GM18508 (cell line): ENCODE measurements around the gene TMEM163.

Experiments used
- ATAC-seq: cut with Tn5 transposase; IDR thresholded peaks from one replicate; pipeline ENCODE4 v1.9.1; 2021; ENCODE audit warnings: moderate number of reproducible peaks; ENCODE audit not compliant: insufficient read depth, unreplicated experiment

Gene TMEM163

GRCh38 chr2:134449157-134449556 lies 269.6 kb downstream of the TMEM163 start:
- no peak for ATAC-seq

DNA sequence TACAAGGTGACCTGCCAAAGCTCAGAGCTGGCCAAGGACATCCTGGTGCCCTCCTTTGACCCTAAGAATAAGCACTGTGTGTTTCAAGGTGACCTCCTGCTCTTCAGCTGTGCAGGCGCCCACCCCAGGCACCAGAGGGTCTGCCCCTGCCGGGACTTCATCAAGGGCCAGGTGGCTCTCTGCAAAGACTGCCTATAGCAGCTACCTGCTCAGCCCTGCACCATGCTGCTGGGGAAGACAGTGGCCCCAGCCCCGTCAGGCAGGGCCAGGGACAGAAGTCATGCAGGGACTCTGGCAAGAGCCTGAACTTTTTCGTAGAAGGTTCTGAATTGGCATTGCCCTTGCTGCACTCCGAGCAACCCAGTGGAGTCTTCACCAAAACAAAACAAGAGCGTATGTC lies 270.1 kb downstream of the TMEM163 start:
- ATAC-seq = no peak

DNA sequence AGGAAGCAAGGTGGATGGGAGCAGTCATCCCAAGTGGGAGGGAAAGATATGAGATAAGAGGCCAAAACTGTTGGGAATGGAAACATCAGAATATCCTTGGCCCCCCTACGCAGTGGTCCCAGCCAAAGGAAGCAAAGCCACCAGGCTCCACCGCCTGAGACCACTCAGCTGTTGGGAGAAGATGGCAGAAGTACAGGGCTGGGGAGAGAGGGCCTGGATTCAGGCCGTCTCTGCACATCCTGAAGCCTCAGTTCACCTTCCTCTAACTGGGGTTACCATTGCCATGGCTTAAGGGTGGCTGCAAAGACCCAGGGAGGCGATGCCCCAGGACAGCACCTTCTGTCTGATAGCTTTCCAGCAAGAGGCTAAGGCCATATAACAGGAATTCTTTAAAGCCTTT lies 271.1 kb downstream of the TMEM163 start:
- no peak for ATAC-seq

- no peak for ATAC-seq
Measured at GRCh38 chr2:134446383-134447017, 272.3 kb downstream of the TMEM163 start.

GRCh38 chr2:134445985-134446382 lies 272.8 kb downstream of the TMEM163 start:
- no peak for ATAC-seq

GRCh38 chr2:134445116-134445515 lies 273.7 kb downstream of the TMEM163 start:
- no peak for ATAC-seq

GRCh38 chr2:134443814-134444480 lies 274.9 kb downstream of the TMEM163 start:
- no peak for ATAC-seq

GRCh38 chr2:134441153-134441863 lies 277.5 kb downstream of the TMEM163 start:
- ATAC-seq = no peak

- no peak for ATAC-seq
Measured at GRCh38 chr2:134440336-134440909, 278.4 kb downstream of the TMEM163 start.

- ATAC-seq = no peak
Measured at GRCh38 chr2:134438371-134438770, 280.4 kb downstream of the TMEM163 start.

- no peak for ATAC-seq
Measured at GRCh38 chr2:134436706-134437105, 282.1 kb downstream of the TMEM163 start.

GRCh38 chr2:134435936-134436335 lies 282.9 kb downstream of the TMEM163 start:
- ATAC-seq = no peak

- ATAC-seq = no peak
Measured at GRCh38 chr2:134435505-134435904, 283.3 kb downstream of the TMEM163 start.

DNA sequence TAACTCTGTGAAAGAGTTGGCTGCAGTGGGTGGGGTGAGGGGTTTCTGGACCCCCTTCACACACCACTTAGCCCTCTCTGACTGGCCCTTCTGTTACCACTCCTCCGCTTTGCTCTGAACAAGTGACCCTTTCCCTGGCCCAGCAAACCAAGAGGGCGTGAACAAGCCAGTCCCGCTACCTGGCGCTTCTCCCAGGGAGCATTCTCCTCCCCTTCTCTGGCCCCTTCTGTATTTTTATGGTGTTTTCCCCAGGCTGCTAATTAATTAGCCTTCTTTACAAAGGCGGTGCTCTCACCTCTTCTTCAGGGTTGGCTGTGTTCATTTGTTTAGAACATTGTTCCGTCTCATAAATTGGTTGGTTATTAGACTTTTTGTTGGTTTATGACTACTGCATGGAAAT lies 284.8 kb downstream of the TMEM163 start:
- ATAC-seq = no peak

GRCh38 chr2:134433469-134433868 lies 285.3 kb downstream of the TMEM163 start:
- no peak for ATAC-seq

DNA sequence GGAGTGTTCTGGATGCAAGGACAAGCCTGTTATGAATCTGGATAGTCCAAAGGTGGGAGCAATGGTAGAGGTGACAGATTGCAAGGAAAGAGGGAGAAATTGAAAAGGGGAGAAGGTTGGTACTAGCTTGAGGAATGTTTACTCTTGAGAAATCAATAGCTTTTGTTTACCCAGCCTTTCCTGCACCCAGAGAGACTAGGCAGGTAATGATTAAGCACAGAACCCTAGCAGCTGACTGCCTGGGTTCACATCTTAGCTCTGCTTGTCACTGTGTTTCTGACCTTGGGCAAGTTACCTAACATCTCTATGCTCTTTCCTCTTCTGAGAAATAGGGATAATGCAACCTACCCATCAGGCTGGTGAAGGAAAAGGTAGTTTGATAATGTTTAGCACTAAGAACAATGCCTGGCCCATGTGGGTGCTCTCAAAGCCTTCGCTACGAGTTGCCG lies 286.3 kb downstream of the TMEM163 start:
- no peak for ATAC-seq

GRCh38 chr2:134431838-134432434 lies 286.9 kb downstream of the TMEM163 start:
- ATAC-seq = no peak

GRCh38 chr2:134429886-134430285 lies 288.9 kb downstream of the TMEM163 start:
- ATAC-seq = no peak

- ATAC-seq = no peak
Measured at GRCh38 chr2:134426721-134427120, 292.1 kb downstream of the TMEM163 start.

DNA sequence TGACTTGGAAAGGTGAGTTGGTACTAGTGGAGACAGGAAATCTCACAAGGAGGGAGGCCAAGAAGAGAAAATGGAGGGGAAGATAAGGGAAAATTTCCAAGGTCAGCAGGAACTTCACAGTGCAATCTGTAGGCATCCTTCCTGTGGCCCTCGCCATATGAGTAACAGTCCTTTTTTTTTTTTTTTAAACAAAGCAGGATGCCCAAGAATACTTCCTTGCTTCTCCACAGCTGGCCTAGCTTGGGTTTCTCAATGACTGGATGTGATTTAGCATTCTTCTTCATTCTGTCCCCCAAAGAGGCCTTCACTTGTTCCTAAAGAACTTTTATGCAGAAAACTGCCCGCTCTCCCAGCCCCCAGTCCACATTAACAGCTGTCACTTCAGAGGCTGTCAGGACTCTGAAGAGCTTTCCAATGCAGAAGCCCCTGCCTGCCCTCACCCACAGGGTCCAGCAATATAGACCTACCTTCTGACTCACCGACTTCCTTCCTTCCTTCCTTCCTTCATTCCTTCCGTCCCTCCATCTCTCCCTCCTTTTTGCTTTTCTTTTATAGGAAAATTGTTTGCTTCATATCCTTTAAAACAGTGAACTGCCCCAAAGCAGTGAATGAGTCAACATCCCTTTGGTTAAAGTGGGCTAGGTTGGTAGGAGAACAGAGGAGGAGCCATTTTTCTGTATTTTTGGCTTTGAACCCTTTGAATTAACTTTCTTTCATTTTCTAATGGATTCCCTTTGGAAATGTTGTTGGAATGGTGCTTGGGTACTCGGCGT lies 292.9 kb downstream of the TMEM163 start:
- ATAC-seq = no peak
